ENCODE data around the gene NTM. TPM values are rescaled to one million over a fixed set of nuclear protein-coding genes. Genes with fewer than 3 reads are reported as not detected.

Gene NTM
- total RNA-seq, 1 donor from 2014 or later: 82.7 TPM

- H3K9me3 Mint-ChIP-seq (ENCODE audit: unreplicated experiment): no peaks in the 10 kb centered on the region
- no peak for TF ChIP-seq CTCF (IDR thresholded peaks at IDR 0.05)
- H3K27ac Mint-ChIP-seq (ENCODE audit: unreplicated experiment): no peak overlapping the region
- H3K4me1 Mint-ChIP-seq (ENCODE audit: unreplicated experiment): no peaks in the 10 kb centered on the region
- H3K27me3 Mint-ChIP-seq (ENCODE audit: unreplicated experiment): peaks cover 24% of the 10 kb centered on the region
- H3K36me3 Mint-ChIP-seq (ENCODE audit: unreplicated experiment): no peaks in the 10 kb centered on the region
- DNase-seq (ENCODE audit: extremely low spot score, unreplicated experiment): no peak
- no peak overlapping the region for H3K4me3 Mint-ChIP-seq (ENCODE audit: unreplicated experiment)
Observed at GRCh38 chr11:131533998-131534397, 163.6 kb downstream of the NTM start.

- H3K27me3 Mint-ChIP-seq (ENCODE audit: unreplicated experiment): peaks cover 24% of the 10 kb centered on the region
- no peak for TF ChIP-seq CTCF (IDR thresholded peaks at IDR 0.05)
- H3K4me1 Mint-ChIP-seq (ENCODE audit: unreplicated experiment): no peaks in the 10 kb centered on the region
Observed at GRCh38 chr11:131534611-131535010, 164.2 kb downstream of the NTM start.

GRCh38 chr11:131536159-131536558 is 165.7 kb downstream of the NTM start:
- DNase-seq (ENCODE audit: extremely low spot score, unreplicated experiment): no peak
- Mint-ChIP-seq H3K27ac (ENCODE audit: unreplicated experiment) (no peak overlapping the region), H3K9me3 (ENCODE audit: unreplicated experiment) (no peaks in the 10 kb centered on the region), H3K4me3 (ENCODE audit: unreplicated experiment) (no peak overlapping the region), H3K36me3 (ENCODE audit: unreplicated experiment) (no peaks in the 10 kb centered on the region), H3K27me3 (ENCODE audit: unreplicated experiment) (peaks cover 21% of the 10 kb centered on the region), H3K4me1 (ENCODE audit: unreplicated experiment) (no peaks in the 10 kb centered on the region)
- no peak for TF ChIP-seq CTCF (IDR thresholded peaks at IDR 0.05)

More at GRCh38 chr11:131534611-131535010, 164.2 kb downstream of the NTM start:
- Mint-ChIP-seq H3K27ac (ENCODE audit: unreplicated experiment) (no peak overlapping the region), H3K36me3 (ENCODE audit: unreplicated experiment) (no peaks in the 10 kb centered on the region), H3K9me3 (ENCODE audit: unreplicated experiment) (no peaks in the 10 kb centered on the region), H3K4me3 (ENCODE audit: unreplicated experiment) (no peak overlapping the region)
- no peak for DNase-seq (ENCODE audit: extremely low spot score, unreplicated experiment)

- Mint-ChIP-seq H3K4me3 (ENCODE audit: unreplicated experiment) (no peak overlapping the region), H3K27ac (ENCODE audit: unreplicated experiment) (no peak overlapping the region), H3K27me3 (ENCODE audit: unreplicated experiment) (peaks cover 13% of the 10 kb centered on the region), H3K9me3 (ENCODE audit: unreplicated experiment) (no peaks in the 10 kb centered on the region), H3K36me3 (ENCODE audit: unreplicated experiment) (no peaks in the 10 kb centered on the region), H3K4me1 (ENCODE audit: unreplicated experiment) (no peaks in the 10 kb centered on the region)
- no peak for DNase-seq (ENCODE audit: extremely low spot score, unreplicated experiment)
- no peak for TF ChIP-seq CTCF (IDR thresholded peaks at IDR 0.05)
Observed at GRCh38 chr11:131537196-131537595, 166.8 kb downstream of the NTM start.

GRCh38 chr11:131537748-131538147 is 167.3 kb downstream of the NTM start:
- Mint-ChIP-seq H3K9me3 (ENCODE audit: unreplicated experiment) (no peaks in the 10 kb centered on the region), H3K27me3 (ENCODE audit: unreplicated experiment) (peaks cover 10% of the 10 kb centered on the region), H3K4me1 (ENCODE audit: unreplicated experiment) (no peaks in the 10 kb centered on the region)

More at GRCh38 chr11:131537748-131538147, 167.3 kb downstream of the NTM start:
- Mint-ChIP-seq H3K4me3 (ENCODE audit: unreplicated experiment) (no peak overlapping the region), H3K36me3 (ENCODE audit: unreplicated experiment) (no peaks in the 10 kb centered on the region), H3K27ac (ENCODE audit: unreplicated experiment) (no peak overlapping the region)
- TF ChIP-seq CTCF (IDR thresholded peaks at IDR 0.05): no peak
- no peak for DNase-seq (ENCODE audit: extremely low spot score, unreplicated experiment)

All from osteocyte (in vitro differentiated cells).